ENCODE measurements around the gene ARHGEF40.

The ARHGEF40 gene

GRCh38 chr14:21034707-21035106 is 35.4 kb upstream of the ARHGEF40 start, which contains the start of gene RNASE13:
TSS of gene RNASE13 (minus strand) at chr14:21034807. CDS start at chr14:21034288, 519 bp downstream.
- Histone ChIP-seq H3K4me1 (ENCODE audit: insufficient read depth, low read length) (no peaks in the 10 kb centered on the region), H3K4me3 (ENCODE audit: low read depth in 1 of 2, low read length in 2 of 2) (no peak within 1 kb of the TSS), H3K36me3 (ENCODE audit: insufficient read depth, low read length) (no peaks in the 10 kb centered on the region), H3K9ac (ENCODE audit: low read depth, low read length) (no peak within 1 kb of the TSS), H3K4me2 (ENCODE audit: insufficient read depth, low read length) (no peak within 1 kb of the TSS), H3K27ac (ENCODE audit: low read length) (no peak within 1 kb of the TSS), H3K27me3 (ENCODE audit: insufficient read depth, low read length, poor library complexity) (peaks cover 30% of the 10 kb centered on the region), H2AFZ (ENCODE audit: low read depth, low read length) (no peak within 1 kb of the TSS), H3K79me2 (ENCODE audit: insufficient read depth, low read length) (no peaks in the 10 kb centered on the region), H4K20me1 (ENCODE audit: insufficient read depth, low read length) (no peaks in the 10 kb centered on the region), H3K9me3 (ENCODE audit: insufficient read depth, low read length, severe bottlenecking) (no peaks in the 10 kb centered on the region)
- DNase-seq (no peak), ATAC-seq (ENCODE audit: insufficient read depth, low read depth) (no peak)
- TF ChIP-seq EZH2 (IDR thresholded peaks at IDR 0.05; ENCODE audit: borderline replicate concordance, low read depth, low read length, severe bottlenecking) (no peak), CTCF (IDR thresholded peaks at IDR 0.05; ENCODE audit: borderline replicate concordance, extremely low read depth, low read length, poor library complexity, severe bottlenecking) (no peak)

GRCh38 chr14:21036751-21037150 is 33.4 kb upstream of the ARHGEF40 start:
- Histone ChIP-seq H3K4me2 (ENCODE audit: insufficient read depth, low read length) (no peak overlapping the region), H3K27me3 (ENCODE audit: insufficient read depth, low read length, poor library complexity) (peaks cover 16% of the 10 kb centered on the region), H3K9ac (ENCODE audit: low read depth, low read length) (no peak overlapping the region), H3K27ac (ENCODE audit: low read length) (no peak overlapping the region), H3K4me3 (ENCODE audit: low read depth in 1 of 2, low read length in 2 of 2) (no peak overlapping the region), H3K79me2 (ENCODE audit: insufficient read depth, low read length) (no peaks in the 10 kb centered on the region), H2AFZ (ENCODE audit: low read depth, low read length) (no peak overlapping the region), H3K9me3 (ENCODE audit: insufficient read depth, low read length, severe bottlenecking) (no peaks in the 10 kb centered on the region), H3K4me1 (ENCODE audit: insufficient read depth, low read length) (no peaks in the 10 kb centered on the region), H4K20me1 (ENCODE audit: insufficient read depth, low read length) (no peaks in the 10 kb centered on the region), H3K36me3 (ENCODE audit: insufficient read depth, low read length) (no peaks in the 10 kb centered on the region)
- DNase-seq (no peak), ATAC-seq (ENCODE audit: insufficient read depth, low read depth) (no peak)
- TF ChIP-seq EZH2 (IDR thresholded peaks at IDR 0.05; ENCODE audit: borderline replicate concordance, low read depth, low read length, severe bottlenecking) (no peak), CTCF (IDR thresholded peaks at IDR 0.05; ENCODE audit: borderline replicate concordance, extremely low read depth, low read length, poor library complexity, severe bottlenecking) (no peak)

GRCh38 chr14:21037156-21037555 is 32.9 kb upstream of the ARHGEF40 start:
- Histone ChIP-seq H3K27me3 (ENCODE audit: insufficient read depth, low read length, poor library complexity) (peaks cover 12% of the 10 kb centered on the region), H3K9me3 (ENCODE audit: insufficient read depth, low read length, severe bottlenecking) (no peaks in the 10 kb centered on the region), H2AFZ (ENCODE audit: low read depth, low read length) (no peak overlapping the region), H3K9ac (ENCODE audit: low read depth, low read length) (no peak overlapping the region), H3K4me1 (ENCODE audit: insufficient read depth, low read length) (no peaks in the 10 kb centered on the region), H3K4me3 (ENCODE audit: low read depth in 1 of 2, low read length in 2 of 2) (no peak overlapping the region), H3K4me2 (ENCODE audit: insufficient read depth, low read length) (no peak overlapping the region), H3K79me2 (ENCODE audit: insufficient read depth, low read length) (no peaks in the 10 kb centered on the region), H4K20me1 (ENCODE audit: insufficient read depth, low read length) (no peaks in the 10 kb centered on the region), H3K36me3 (ENCODE audit: insufficient read depth, low read length) (no peaks in the 10 kb centered on the region), H3K27ac (ENCODE audit: low read length) (no peak overlapping the region)
- no peak for TF ChIP-seq EZH2 (IDR thresholded peaks at IDR 0.05; ENCODE audit: borderline replicate concordance, low read depth, low read length, severe bottlenecking)
- no peak for TF ChIP-seq CTCF (IDR thresholded peaks at IDR 0.05; ENCODE audit: borderline replicate concordance, extremely low read depth, low read length, poor library complexity, severe bottlenecking)
- no peak for DNase-seq
- no peak for ATAC-seq (ENCODE audit: insufficient read depth, low read depth)
